Measurements from ENCODE around the gene FGF8. TPM values are rescaled to one million over a fixed set of nuclear protein-coding genes. Genes with fewer than 3 reads are reported as not detected.

Gene FGF8
- total and polyA plus RNA-seq, 2 donors (not counting 1 experiment from before 2014, with no cell fraction given): not detected

DNA sequence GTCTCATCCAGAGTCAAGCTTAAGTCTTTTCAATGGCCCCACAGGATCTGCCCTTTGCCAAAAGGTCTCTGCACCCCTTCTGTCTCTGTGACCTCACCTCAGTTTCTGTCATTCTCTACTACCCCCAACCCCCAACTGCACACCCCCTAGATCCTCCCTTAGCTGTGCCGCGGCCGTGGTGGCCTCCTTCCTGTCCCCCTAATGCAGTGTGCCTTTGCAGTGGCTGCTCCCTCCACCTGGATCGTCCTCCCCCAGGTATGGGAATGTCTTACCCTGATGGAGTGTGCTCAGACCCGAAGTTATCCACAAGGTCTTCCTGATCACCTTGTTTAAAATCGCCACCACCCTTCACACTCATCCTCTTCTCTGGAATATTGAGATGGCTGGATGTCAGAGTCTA, 9.6 kb downstream of the FGF8 start:
- no peak for TF ChIP-seq EZH2 (IDR thresholded peaks at IDR 0.05; ENCODE audit: low read length, missing control alignments)
- TF ChIP-seq, protein P1, sequence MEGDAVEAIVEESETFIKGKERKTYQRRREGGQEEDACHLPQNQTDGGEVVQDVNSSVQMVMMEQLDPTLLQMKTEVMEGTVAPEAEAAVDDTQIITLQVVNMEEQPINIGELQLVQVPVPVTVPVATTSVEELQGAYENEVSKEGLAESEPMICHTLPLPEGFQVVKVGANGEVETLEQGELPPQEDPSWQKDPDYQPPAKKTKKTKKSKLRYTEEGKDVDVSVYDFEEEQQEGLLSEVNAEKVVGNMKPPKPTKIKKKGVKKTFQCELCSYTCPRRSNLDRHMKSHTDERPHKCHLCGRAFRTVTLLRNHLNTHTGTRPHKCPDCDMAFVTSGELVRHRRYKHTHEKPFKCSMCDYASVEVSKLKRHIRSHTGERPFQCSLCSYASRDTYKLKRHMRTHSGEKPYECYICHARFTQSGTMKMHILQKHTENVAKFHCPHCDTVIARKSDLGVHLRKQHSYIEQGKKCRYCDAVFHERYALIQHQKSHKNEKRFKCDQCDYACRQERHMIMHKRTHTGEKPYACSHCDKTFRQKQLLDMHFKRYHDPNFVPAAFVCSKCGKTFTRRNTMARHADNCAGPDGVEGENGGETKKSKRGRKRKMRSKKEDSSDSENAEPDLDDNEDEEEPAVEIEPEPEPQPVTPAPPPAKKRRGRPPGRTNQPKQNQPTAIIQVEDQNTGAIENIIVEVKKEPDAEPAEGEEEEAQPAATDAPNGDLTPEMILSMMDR (conservative IDR thresholded peaks at IDR 0.05 in 1 of 2, IDR thresholded peaks at IDR 0.05 in 1 of 2; ENCODE audit: low read depth in 1 of 2, low read length in 2 of 2): no peak
- no peaks in the 10 kb centered on the region for H4K20me1 ChIP-seq (ENCODE audit: control insufficient read depth, extremely low read depth, insufficient read depth, low read length)
- H3K9me3 ChIP-seq (ENCODE audit: control insufficient read depth, insufficient read depth, low read depth, low read length): no peaks in the 10 kb centered on the region
- H3K36me3 ChIP-seq (ENCODE audit: control insufficient read depth, insufficient read depth, low read length): no peaks in the 10 kb centered on the region
- no peaks in the 10 kb centered on the region for H3K79me2 ChIP-seq (ENCODE audit: control insufficient read depth, insufficient read depth, low read length)
- no peak for DNase-seq (ENCODE audit: low read depth in 2 of 2)
- H3K9ac ChIP-seq (ENCODE audit: insufficient read depth, low read length): no peak overlapping the region
- no peaks in the 10 kb centered on the region for H3K4me1 ChIP-seq (ENCODE audit: control insufficient read depth, extremely low read depth, insufficient read depth, low read length)
- H3K4me3 ChIP-seq (replicated peaks in 1 of 4; ENCODE audit: control extremely low read depth in 1 of 4, insufficient read depth in 1 of 4, low read depth in 3 of 4, low read length in 4 of 4): no peak overlapping the region
- no peak overlapping the region for H3K4me2 ChIP-seq (ENCODE audit: extremely low read depth, insufficient read depth, low read length)
- H3K27me3 ChIP-seq (ENCODE audit: control insufficient read depth, insufficient read depth, low read length): peaks cover 37% of the 10 kb centered on the region
- H2AFZ ChIP-seq (ENCODE audit: low read length): no peak overlapping the region
- H3K27ac ChIP-seq (ENCODE audit: insufficient read depth, low read length): no peak overlapping the region

DNA sequence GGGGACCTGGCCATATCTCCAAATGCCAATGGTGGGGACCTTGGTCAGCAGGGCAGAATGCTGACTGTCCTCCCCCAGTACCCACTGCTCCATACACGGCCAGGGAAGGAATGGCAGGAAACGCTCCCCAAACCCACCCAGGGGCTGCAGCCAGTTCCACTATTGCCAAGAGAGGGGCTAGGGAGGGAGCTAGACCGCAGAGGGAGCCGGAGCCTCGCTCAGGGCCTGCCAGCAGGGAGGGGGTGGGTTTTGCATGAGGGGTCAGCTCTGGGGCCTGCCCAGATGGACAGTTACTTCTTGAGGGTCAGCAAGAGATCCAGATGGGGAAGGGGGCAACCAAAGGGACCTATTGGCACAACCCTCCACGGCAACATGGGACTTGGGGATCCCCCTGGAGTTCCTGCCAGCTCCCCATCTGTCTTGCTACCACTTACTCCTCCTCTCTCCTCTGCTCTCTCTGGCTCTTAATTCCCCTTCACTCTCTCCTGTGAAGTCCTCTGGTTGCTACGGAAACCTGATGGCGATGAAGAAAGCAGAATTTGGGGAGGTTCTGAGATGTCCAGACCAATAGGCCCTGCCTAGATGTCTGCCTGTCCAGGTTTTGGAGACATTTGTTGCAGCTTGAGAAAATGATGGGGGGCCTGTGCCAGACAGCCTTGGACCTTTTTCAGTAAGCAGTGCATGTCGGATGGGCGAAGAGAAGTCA, 12.6 kb downstream of the FGF8 start:
- Histone ChIP-seq H3K27ac (ENCODE audit: insufficient read depth, low read length) (no peak overlapping the region), H3K79me2 (ENCODE audit: control insufficient read depth, insufficient read depth, low read length) (no peaks in the 10 kb centered on the region), H4K20me1 (ENCODE audit: control insufficient read depth, extremely low read depth, insufficient read depth, low read length) (no peaks in the 10 kb centered on the region), H2AFZ (ENCODE audit: low read length) (no peak overlapping the region), H3K36me3 (ENCODE audit: control insufficient read depth, insufficient read depth, low read length) (no peaks in the 10 kb centered on the region), H3K4me2 (ENCODE audit: extremely low read depth, insufficient read depth, low read length) (no peak overlapping the region), H3K9me3 (ENCODE audit: control insufficient read depth, insufficient read depth, low read depth, low read length) (no peaks in the 10 kb centered on the region), H3K9ac (ENCODE audit: insufficient read depth, low read length) (no peak overlapping the region), H3K4me1 (ENCODE audit: control insufficient read depth, extremely low read depth, insufficient read depth, low read length) (no peaks in the 10 kb centered on the region), H3K27me3 (ENCODE audit: control insufficient read depth, insufficient read depth, low read length) (peaks cover 38% of the 10 kb centered on the region), H3K4me3 (replicated peaks in 1 of 4; ENCODE audit: control extremely low read depth in 1 of 4, insufficient read depth in 1 of 4, low read depth in 3 of 4, low read length in 4 of 4) (no peak overlapping the region)
- TF ChIP-seq EZH2 (IDR thresholded peaks at IDR 0.05; ENCODE audit: low read length, missing control alignments): no peak
- TF ChIP-seq, protein P1 (conservative IDR thresholded peaks at IDR 0.05 in 1 of 2, IDR thresholded peaks at IDR 0.05 in 1 of 2; ENCODE audit: low read depth in 1 of 2, low read length in 2 of 2): no peak
- DNase-seq (ENCODE audit: low read depth in 2 of 2): no peak

DNA sequence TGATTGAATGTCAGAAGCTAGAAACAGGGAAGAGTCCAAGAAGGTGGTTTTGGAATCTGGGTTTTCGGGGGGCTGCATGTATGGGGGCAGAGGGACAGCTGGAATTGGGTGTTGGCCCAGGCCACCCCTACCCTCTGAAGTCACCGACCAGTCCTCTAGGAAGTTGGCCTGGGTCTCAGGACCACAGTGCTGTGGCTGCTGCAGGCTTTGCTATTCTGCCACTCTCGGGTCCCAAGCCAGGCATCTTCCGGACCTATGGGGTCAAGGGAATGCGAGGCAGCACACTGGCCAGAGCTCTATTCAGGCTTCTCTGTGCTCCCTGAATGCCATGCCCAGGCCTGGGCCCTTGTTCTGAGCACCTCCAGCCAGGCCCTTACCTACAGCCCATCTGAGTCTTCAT, 13.2 kb downstream of the FGF8 start:
- H3K27me3 ChIP-seq (ENCODE audit: control insufficient read depth, insufficient read depth, low read length): peaks cover 38% of the 10 kb centered on the region
- H3K4me3 ChIP-seq (replicated peaks in 1 of 4; ENCODE audit: control extremely low read depth in 1 of 4, insufficient read depth in 1 of 4, low read depth in 3 of 4, low read length in 4 of 4): no peak overlapping the region
- TF ChIP-seq, protein P1 (conservative IDR thresholded peaks at IDR 0.05 in 1 of 2, IDR thresholded peaks at IDR 0.05 in 1 of 2; ENCODE audit: low read depth in 1 of 2, low read length in 2 of 2): no peak
- TF ChIP-seq EZH2 (IDR thresholded peaks at IDR 0.05; ENCODE audit: low read length, missing control alignments): no peak
- no peaks in the 10 kb centered on the region for H4K20me1 ChIP-seq (ENCODE audit: control insufficient read depth, extremely low read depth, insufficient read depth, low read length)
- DNase-seq (ENCODE audit: low read depth in 2 of 2): no peak
- no peak overlapping the region for H2AFZ ChIP-seq (ENCODE audit: low read length)
- H3K36me3 ChIP-seq (ENCODE audit: control insufficient read depth, insufficient read depth, low read length): no peaks in the 10 kb centered on the region
- H3K27ac ChIP-seq (ENCODE audit: insufficient read depth, low read length): no peak overlapping the region
- no peaks in the 10 kb centered on the region for H3K4me1 ChIP-seq (ENCODE audit: control insufficient read depth, extremely low read depth, insufficient read depth, low read length)
- no peaks in the 10 kb centered on the region for H3K79me2 ChIP-seq (ENCODE audit: control insufficient read depth, insufficient read depth, low read length)
- no peaks in the 10 kb centered on the region for H3K9me3 ChIP-seq (ENCODE audit: control insufficient read depth, insufficient read depth, low read depth, low read length)
- no peak overlapping the region for H3K4me2 ChIP-seq (ENCODE audit: extremely low read depth, insufficient read depth, low read length)
- H3K9ac ChIP-seq (ENCODE audit: insufficient read depth, low read length): no peak overlapping the region

All from fibroblast of lung (primary cell).